Measurements from ENCODE around the gene EZH1.

Gene EZH1

GRCh38 chr17:42740699-42741098, 4.1 kb downstream of the EZH1 start:
- no peak overlapping the region for H3K4me3 ChIP-seq (ENCODE audit: low read depth, low read length)
- DNase-seq (ENCODE audit: low read depth), result no peak
- TF ChIP-seq CTCF (IDR thresholded peaks at IDR 0.05; ENCODE audit: insufficient read depth, low read depth, low read length, missing control alignments), result no peak

- no peak for TF ChIP-seq CTCF (IDR thresholded peaks at IDR 0.05; ENCODE audit: insufficient read depth, low read depth, low read length, missing control alignments)
- no peak for DNase-seq (ENCODE audit: low read depth)
- H3K4me3 ChIP-seq (ENCODE audit: low read depth, low read length), result no peak overlapping the region
Observed at GRCh38 chr17:42725143-42725542, 19.7 kb downstream of the EZH1 start.

GRCh38 chr17:42723636-42724035, 21.2 kb downstream of the EZH1 start:
- no peak overlapping the region for H3K4me3 ChIP-seq (ENCODE audit: low read depth, low read length)
- no peak for TF ChIP-seq CTCF (IDR thresholded peaks at IDR 0.05; ENCODE audit: insufficient read depth, low read depth, low read length, missing control alignments)
- no peak for DNase-seq (ENCODE audit: low read depth)

GRCh38 chr17:42720996-42721583, 23.8 kb downstream of the EZH1 start:
- DNase-seq (ENCODE audit: low read depth), result peak; percentile 80
- H3K4me3 ChIP-seq (ENCODE audit: low read depth, low read length), result no peak overlapping the region
- peak; percentile 59 for TF ChIP-seq CTCF (IDR thresholded peaks at IDR 0.05; ENCODE audit: insufficient read depth, low read depth, low read length, missing control alignments)

- no peak for TF ChIP-seq CTCF (IDR thresholded peaks at IDR 0.05; ENCODE audit: insufficient read depth, low read depth, low read length, missing control alignments)
- DNase-seq (ENCODE audit: low read depth), result no peak
- no peak overlapping the region for H3K4me3 ChIP-seq (ENCODE audit: low read depth, low read length)
Observed at GRCh38 chr17:42709561-42709960, 35.3 kb downstream of the EZH1 start.

- H3K4me3 ChIP-seq (ENCODE audit: low read depth, low read length), result no peak overlapping the region
- TF ChIP-seq CTCF (IDR thresholded peaks at IDR 0.05; ENCODE audit: insufficient read depth, low read depth, low read length, missing control alignments), result no peak
- no peak for DNase-seq (ENCODE audit: low read depth)
Observed at GRCh38 chr17:42708588-42708987, 36.3 kb downstream of the EZH1 start.

- no peak overlapping the region for H3K4me3 ChIP-seq (ENCODE audit: low read depth, low read length)
- no peak for TF ChIP-seq CTCF (IDR thresholded peaks at IDR 0.05; ENCODE audit: insufficient read depth, low read depth, low read length, missing control alignments)
- peak; percentile 62 for DNase-seq (ENCODE audit: low read depth)
Observed at GRCh38 chr17:42706732-42707131, 38.1 kb downstream of the EZH1 start.
